Measurements from ENCODE around the gene KIF13A.
"Not testable (repeated sequence)": the region's sequence is repeated elsewhere in the genome, so short reads cannot be mapped to it uniquely, and the experiment has no call there.

The KIF13A gene

GRCh38 chr6:17762651-17763050 lies 224.8 kb downstream of the KIF13A start:
- DNase-seq = no peak

GRCh38 chr6:17758119-17758518 lies 229.3 kb downstream of the KIF13A start:
- DNase-seq = no peak

GRCh38 chr6:17754254-17754653 lies 233.2 kb downstream of the KIF13A start:
- no peak for DNase-seq

- DNase-seq = not testable (repeated sequence)
Observed at GRCh38 chr6:17745324-17745723, 242.1 kb downstream of the KIF13A start.

- DNase-seq = not testable (repeated sequence)
Observed at GRCh38 chr6:17744757-17745308, 242.6 kb downstream of the KIF13A start.

GRCh38 chr6:17744019-17744756 lies 243.2 kb downstream of the KIF13A start:
- no peak for DNase-seq

- DNase-seq = no peak
Observed at GRCh38 chr6:17741507-17741906, 245.9 kb downstream of the KIF13A start.

- DNase-seq = no peak
Observed at GRCh38 chr6:17740559-17741220, 246.7 kb downstream of the KIF13A start.

- DNase-seq = no peak
Observed at GRCh38 chr6:17737704-17738252, 249.7 kb downstream of the KIF13A start.

GRCh38 chr6:17735311-17735710 lies 252.1 kb downstream of the KIF13A start:
- not testable (repeated sequence) for DNase-seq

GRCh38 chr6:17730078-17730704 lies 257.2 kb downstream of the KIF13A start:
- no peak for DNase-seq

- DNase-seq = no peak
Observed at GRCh38 chr6:17729223-17730077, 258.0 kb downstream of the KIF13A start.

GRCh38 chr6:17728551-17729222 lies 258.7 kb downstream of the KIF13A start:
- no peak for DNase-seq

GRCh38 chr6:17725083-17725482 lies 262.4 kb downstream of the KIF13A start:
- no peak for DNase-seq

GRCh38 chr6:17724341-17724740 lies 263.1 kb downstream of the KIF13A start:
- no peak for DNase-seq

GRCh38 chr6:17721671-17722070 lies 265.8 kb downstream of the KIF13A start:
- DNase-seq = no peak

- no peak for DNase-seq
Observed at GRCh38 chr6:17719323-17720041, 268.0 kb downstream of the KIF13A start.

- no peak for DNase-seq
Observed at GRCh38 chr6:17716221-17716620, 271.2 kb downstream of the KIF13A start.

- no peak for DNase-seq
Observed at GRCh38 chr6:17714879-17715851, 272.3 kb downstream of the KIF13A start.

GRCh38 chr6:17714177-17714576 lies 273.3 kb downstream of the KIF13A start:
- DNase-seq = no peak
